Activated CD8-positive, alpha-beta T cell treated with anti-CD3 and anti-CD28 coated beads, Interleukin-2, amount 10 ng/mL, durations not matched to agents 7 days and 5 days (primary cell): ENCODE results near the gene SYK. TPM values are rescaled to one million over a fixed set of nuclear protein-coding genes. Genes with fewer than 3 reads are reported as not detected.
A peak's percentile ranks its signal among the peaks of the same experiment; 100 is the strongest.

ENCODE experiments used
- ATAC-seq: fragments of 150-1000 bp; cut with Tn5 transposase; one replicate; pipeline ENCODE4 v1.10.0; 2021; ENCODE audit warnings: moderate library complexity
- CTCF ChIA-PET: fragments of 350-600 bp; sonication (Branson Sonifier 250); formaldehyde crosslinking; loops from one replicate; lab custom pipeline; 2021; ENCODE audit warnings: antibody characterized with exemption; lab: Charles Lee
- POLR2A ChIA-PET: fragments of 350-600 bp; sonication (Branson Sonifier 250); formaldehyde crosslinking; loops from one replicate; lab custom pipeline; 2021; ENCODE audit warnings: antibody characterized with exemption; lab: Charles Lee
- DNase-seq: peaks from one replicate; pipeline ENCODE4 v3.0.0-alpha.2; 2020
- H3K27ac Mint-ChIP-seq: one replicate; pipeline ENCODE4 v1.8.0; 2021; ENCODE audit warnings: mild to moderate bottlenecking, mixed read lengths
- H3K27me3 Mint-ChIP-seq: one replicate; pipeline ENCODE4 v1.8.0; 2021; ENCODE audit warnings: low read depth, mixed read lengths
- H3K36me3 Mint-ChIP-seq: one replicate; pipeline ENCODE4 v1.8.0; 2021; ENCODE audit warnings: low read depth, mixed read lengths
- H3K4me1 Mint-ChIP-seq: one replicate; pipeline ENCODE4 v1.8.0; 2021; ENCODE audit warnings: low read depth, mixed read lengths
- H3K4me3 Mint-ChIP-seq: one replicate; pipeline ENCODE4 v1.8.0; 2021; ENCODE audit warnings: mild to moderate bottlenecking, mixed read lengths
- H3K9me3 Mint-ChIP-seq: one replicate; pipeline ENCODE4 v1.8.0; 2022; ENCODE audit warnings: mixed read lengths; ENCODE audit not compliant: insufficient read depth
- total RNA-seq, 2 experiments: library from RNA; stranded (reverse); gene quantifications; one replicate each; pipeline ENCODE4 v1.2.3, GENCODE V29; 2021

Gene SYK
- total RNA-seq, 2 experiments from 2014 or later = 0.13 TPM

GRCh38 chr9:90799271-90799852 lies 2.3 kb upstream of the SYK start:
- no peaks in the 10 kb centered on the region for H3K36me3 Mint-ChIP-seq
- no peak overlapping the region for H3K27ac Mint-ChIP-seq
- peaks cover 55% of the 10 kb centered on the region for H3K27me3 Mint-ChIP-seq
- peaks cover 5% of the 10 kb centered on the region for H3K4me1 Mint-ChIP-seq
- CTCF ChIA-PET = no interaction called here
- POLR2A ChIA-PET = no interaction called here
- no peak for DNase-seq
- ATAC-seq = no peak
- H3K9me3 Mint-ChIP-seq = no peaks in the 10 kb centered on the region
- H3K4me3 Mint-ChIP-seq = no peak overlapping the region

GRCh38 chr9:90801973-90802322 lies 329 bp downstream of the SYK start:
- ChIA-PET POLR2A (no interaction called here), CTCF (no interaction called here)
- Mint-ChIP-seq H3K4me1 (peaks cover 5% of the 10 kb centered on the region), H3K4me3 (peak overlapping the region; percentile 61), H3K36me3 (no peaks in the 10 kb centered on the region), H3K27ac (no peak overlapping the region), H3K9me3 (no peaks in the 10 kb centered on the region), H3K27me3 (peaks cover 66% of the 10 kb centered on the region)
- ATAC-seq (peak; percentile 20), DNase-seq (no peak)

- DNase-seq = no peak
- ChIA-PET POLR2A (no interaction called here), CTCF (no interaction called here)
- Mint-ChIP-seq H3K36me3 (no peaks in the 10 kb centered on the region), H3K4me1 (peaks cover 5% of the 10 kb centered on the region), H3K4me3 (peak overlapping the region; percentile 61), H3K27me3 (peaks cover 65% of the 10 kb centered on the region), H3K9me3 (no peaks in the 10 kb centered on the region), H3K27ac (no peak overlapping the region)
- ATAC-seq = no peak
These were observed 867 bp downstream of the SYK start for GRCh38 chr9:90802386-90802985.

- POLR2A ChIA-PET = no interaction called here
- DNase-seq = no peak
- no peak overlapping the region for H3K4me3 Mint-ChIP-seq
- H3K27ac Mint-ChIP-seq = no peak overlapping the region
- peaks cover 13% of the 10 kb centered on the region for H3K4me1 Mint-ChIP-seq
- CTCF ChIA-PET = no interaction called here
- H3K36me3 Mint-ChIP-seq = no peaks in the 10 kb centered on the region
- no peaks in the 10 kb centered on the region for H3K9me3 Mint-ChIP-seq
- ATAC-seq = no peak
- peaks cover 69% of the 10 kb centered on the region for H3K27me3 Mint-ChIP-seq
These were observed 2.4 kb downstream of the SYK start for GRCh38 chr9:90803860-90804593.

GRCh38 chr9:90805006-90805996 lies 3.7 kb downstream of the SYK start:
- ChIA-PET POLR2A (no interaction called here), CTCF (no interaction called here)
- Mint-ChIP-seq H3K4me3 (no peak overlapping the region), H3K4me1 (peaks cover 15% of the 10 kb centered on the region), H3K27me3 (peaks cover 71% of the 10 kb centered on the region), H3K36me3 (no peaks in the 10 kb centered on the region), H3K27ac (no peak overlapping the region), H3K9me3 (no peaks in the 10 kb centered on the region)
- no peak for DNase-seq
- ATAC-seq = no peak

GRCh38 chr9:90807006-90807405 lies 5.4 kb downstream of the SYK start:
- no peaks in the 10 kb centered on the region for H3K36me3 Mint-ChIP-seq
- H3K4me1 Mint-ChIP-seq = peaks cover 12% of the 10 kb centered on the region
- H3K27me3 Mint-ChIP-seq = peaks cover 62% of the 10 kb centered on the region
- H3K4me3 Mint-ChIP-seq = no peak overlapping the region
- POLR2A ChIA-PET = no interaction called here
- CTCF ChIA-PET = no interaction called here
- H3K27ac Mint-ChIP-seq = no peak overlapping the region
- DNase-seq (no peak), ATAC-seq (no peak)
- no peaks in the 10 kb centered on the region for H3K9me3 Mint-ChIP-seq

- DNase-seq = no peak
- CTCF ChIA-PET = no interaction called here
- Mint-ChIP-seq H3K9me3 (no peaks in the 10 kb centered on the region), H3K27me3 (peaks cover 50% of the 10 kb centered on the region), H3K27ac (no peak overlapping the region), H3K4me3 (no peak overlapping the region), H3K4me1 (peaks cover 10% of the 10 kb centered on the region), H3K36me3 (no peaks in the 10 kb centered on the region)
- no peak for ATAC-seq
- POLR2A ChIA-PET = no interaction called here
These were observed 6.8 kb downstream of the SYK start for GRCh38 chr9:90808398-90808797.

- Mint-ChIP-seq H3K4me3 (no peak overlapping the region), H3K27ac (peak overlapping the region; percentile 27), H3K9me3 (no peaks in the 10 kb centered on the region), H3K36me3 (no peaks in the 10 kb centered on the region), H3K4me1 (peaks cover 10% of the 10 kb centered on the region), H3K27me3 (peaks cover 45% of the 10 kb centered on the region)
- ATAC-seq (no peak), DNase-seq (no peak)
- CTCF ChIA-PET = no interaction called here
- POLR2A ChIA-PET = no interaction called here
These were observed 7.5 kb downstream of the SYK start for GRCh38 chr9:90808890-90809685.

GRCh38 chr9:90810691-90811090 lies 9.1 kb downstream of the SYK start:
- Mint-ChIP-seq H3K27me3 (peaks cover 31% of the 10 kb centered on the region), H3K27ac (no peak overlapping the region), H3K4me1 (peaks cover 20% of the 10 kb centered on the region), H3K36me3 (no peaks in the 10 kb centered on the region), H3K4me3 (no peak overlapping the region), H3K9me3 (no peaks in the 10 kb centered on the region)
- ChIA-PET CTCF (no interaction called here), POLR2A (no interaction called here)
- no peak for ATAC-seq
- DNase-seq = no peak

- Mint-ChIP-seq H3K4me3 (no peak overlapping the region), H3K9me3 (peaks cover 11% of the 10 kb centered on the region), H3K27ac (no peak overlapping the region), H3K27me3 (peaks cover 29% of the 10 kb centered on the region), H3K36me3 (peaks cover 3% of the 10 kb centered on the region), H3K4me1 (peaks cover 25% of the 10 kb centered on the region)
- ATAC-seq (no peak), DNase-seq (no peak)
- POLR2A ChIA-PET = no interaction called here
- CTCF ChIA-PET = interaction anchor here (1.4 kb wide), 1 partner anchor 58 kb away, joined by 4 read pairs; no protein-coding TSS in a partner anchor
These were observed 11.4 kb downstream of the SYK start for GRCh38 chr9:90813046-90813445.

- H3K36me3 Mint-ChIP-seq = peaks cover 3% of the 10 kb centered on the region
- H3K27ac Mint-ChIP-seq = no peak overlapping the region
- POLR2A ChIA-PET = no interaction called here
- DNase-seq (no peak), ATAC-seq (no peak)
- peaks cover 11% of the 10 kb centered on the region for H3K9me3 Mint-ChIP-seq
- H3K4me3 Mint-ChIP-seq = no peak overlapping the region
- peaks cover 22% of the 10 kb centered on the region for H3K4me1 Mint-ChIP-seq
- CTCF ChIA-PET = interaction anchor here (1.4 kb wide), 1 partner anchor 57 kb away, joined by 4 read pairs; no protein-coding TSS in a partner anchor
- peaks cover 26% of the 10 kb centered on the region for H3K27me3 Mint-ChIP-seq
These were observed 11.9 kb downstream of the SYK start for GRCh38 chr9:90813523-90813922.
